HEK293 (cell line): ENCODE results near the gene MCHR1.

Experiments
- IKZF3 ChIP-seq: fragments of 450-650 bp; IDR thresholded peaks from 2 replicates; pipeline ENCODE4 v1.5.0; 2018; ENCODE audit warnings: missing biosample characterization, mild to moderate bottlenecking, missing genetic modification characterization, moderate library complexity
- KLF1 ChIP-seq: fragments of 450-650 bp; formaldehyde crosslinking; IDR thresholded peaks from 2 replicates; pipeline ENCODE4 v1.5.1; 2016; ENCODE audit warnings: missing biosample characterization, missing genetic modification characterization
- REST ChIP-seq: fragments of 450-650 bp; formaldehyde crosslinking; IDR thresholded peaks from 2 replicates; pipeline ENCODE4 v1.5.1; 2016; ENCODE audit warnings: missing biosample characterization, missing genetic modification characterization
- SALL2 ChIP-seq: fragments of 450-650 bp; formaldehyde crosslinking; IDR thresholded peaks from 2 replicates; pipeline ENCODE4 v1.5.0; 2017; ENCODE audit warnings: missing biosample characterization, mild to moderate bottlenecking, missing genetic modification characterization, borderline replicate concordance
- SP3 ChIP-seq: fragments of 450-650 bp; formaldehyde crosslinking; IDR thresholded peaks from 2 replicates; pipeline ENCODE4 v1.5.1; 2016; ENCODE audit warnings: missing biosample characterization, missing genetic modification characterization
- YY2 ChIP-seq: fragments of 450-650 bp; formaldehyde crosslinking; IDR thresholded peaks from 2 replicates; pipeline ENCODE4 v1.5.1; 2016; ENCODE audit warnings: missing biosample characterization, missing genetic modification characterization
- ZIC2 ChIP-seq: fragments of 450-650 bp; formaldehyde crosslinking; IDR thresholded peaks from 2 replicates; pipeline ENCODE4 v1.5.1; 2016; ENCODE audit warnings: missing biosample characterization, missing genetic modification characterization
- ZNF114 ChIP-seq: fragments of 450-650 bp; formaldehyde crosslinking; IDR thresholded peaks from 2 replicates; pipeline ENCODE4 v1.5.0; 2017; ENCODE audit warnings: missing biosample characterization, missing genetic modification characterization
- ZNF140 ChIP-seq: fragments of 450-650 bp; formaldehyde crosslinking; IDR thresholded peaks from 2 replicates; pipeline ENCODE4 v1.5.1; 2016; ENCODE audit warnings: missing biosample characterization, missing genetic modification characterization
- ZNF146 ChIP-seq: fragments of 450-650 bp; formaldehyde crosslinking; IDR thresholded peaks from 2 replicates; pipeline ENCODE4 v1.5.1; 2016; ENCODE audit warnings: missing biosample characterization, missing genetic modification characterization
- ZNF174 ChIP-seq: fragments of 450-650 bp; formaldehyde crosslinking; IDR thresholded peaks from 2 replicates; pipeline ENCODE4 v1.5.0; 2017; ENCODE audit warnings: missing biosample characterization, mild to moderate bottlenecking, missing genetic modification characterization
- ZNF184 ChIP-seq: fragments of 450-650 bp; IDR thresholded peaks from 2 replicates; pipeline ENCODE4 v1.5.1; 2018; ENCODE audit warnings: missing biosample characterization, mild to moderate bottlenecking, missing genetic modification characterization
- ZNF239 ChIP-seq: fragments of 450-650 bp; formaldehyde crosslinking; IDR thresholded peaks from 2 replicates; pipeline ENCODE4 v1.5.1; 2016; ENCODE audit warnings: missing biosample characterization, missing genetic modification characterization
- ZNF292 ChIP-seq: fragments of 450-650 bp; formaldehyde crosslinking; IDR thresholded peaks from 2 replicates; pipeline ENCODE4 v1.5.1; 2016; ENCODE audit warnings: low read depth, missing biosample characterization, missing genetic modification characterization, borderline replicate concordance
- ZNF302 ChIP-seq: fragments of 450-650 bp; formaldehyde crosslinking; IDR thresholded peaks from 2 replicates; pipeline ENCODE4 v1.5.1; 2016; ENCODE audit warnings: missing biosample characterization, missing genetic modification characterization, low read depth
- ZNF341 ChIP-seq: fragments of 450-650 bp; formaldehyde crosslinking; IDR thresholded peaks from 2 replicates; pipeline ENCODE4; 2016; ENCODE audit warnings: low read depth, missing biosample characterization, missing genetic modification characterization
- ZNF366 ChIP-seq: fragments of 450-650 bp; formaldehyde crosslinking; conservative IDR thresholded peaks from 2 replicates; pipeline ENCODE4 v1.5.1; 2016; ENCODE audit warnings: missing biosample characterization, missing genetic modification characterization
- ZNF391 ChIP-seq: fragments of 450-650 bp; formaldehyde crosslinking; IDR thresholded peaks from 2 replicates; pipeline ENCODE4 v1.5.1; 2016; ENCODE audit warnings: low read depth, missing biosample characterization, missing genetic modification characterization, borderline replicate concordance
- ZNF404 ChIP-seq: fragments of 450-650 bp; formaldehyde crosslinking; IDR thresholded peaks from 2 replicates; pipeline ENCODE4 v1.5.1; 2017; ENCODE audit warnings: missing biosample characterization, missing genetic modification characterization
- ZNF510 ChIP-seq: fragments of 450-650 bp; formaldehyde crosslinking; IDR thresholded peaks from 2 replicates; pipeline ENCODE4 v1.5.1; 2018; ENCODE audit warnings: mild to moderate bottlenecking, missing genetic modification characterization, missing biosample characterization; ENCODE audit not compliant: insufficient replicate concordance
- ZNF514 ChIP-seq: fragments of 450-650 bp; formaldehyde crosslinking; IDR thresholded peaks from 2 replicates; pipeline ENCODE4 v1.5.1; 2016; ENCODE audit warnings: missing biosample characterization, missing genetic modification characterization
- ZNF529 ChIP-seq: fragments of 450-650 bp; formaldehyde crosslinking; IDR thresholded peaks from 2 replicates; pipeline ENCODE4 v1.5.1; 2017; ENCODE audit warnings: missing genetic modification characterization, missing biosample characterization; ENCODE audit not compliant: insufficient replicate concordance
- ZNF544 ChIP-seq: fragments of 450-650 bp; formaldehyde crosslinking; IDR thresholded peaks from 2 replicates; pipeline ENCODE4 v1.5.0; 2017; ENCODE audit warnings: missing biosample characterization, missing genetic modification characterization
- ZNF600 ChIP-seq: fragments of 450-650 bp; formaldehyde crosslinking; IDR thresholded peaks from 2 replicates; pipeline ENCODE4 v1.5.1; 2016; ENCODE audit warnings: missing biosample characterization, missing genetic modification characterization
- ZNF623 ChIP-seq: fragments of 450-650 bp; formaldehyde crosslinking; IDR thresholded peaks from 2 replicates; pipeline ENCODE4 v1.5.1; 2016; ENCODE audit warnings: missing biosample characterization, missing genetic modification characterization
- ZNF624 ChIP-seq: fragments of 450-650 bp; formaldehyde crosslinking; IDR thresholded peaks from 2 replicates; pipeline ENCODE4 v1.5.1; 2017; ENCODE audit warnings: missing biosample characterization, missing genetic modification characterization
- ZNF629 ChIP-seq: fragments of 450-650 bp; formaldehyde crosslinking; IDR thresholded peaks from 2 replicates; pipeline ENCODE4 v1.5.1; 2017; ENCODE audit warnings: missing biosample characterization, missing genetic modification characterization
- ZNF658 ChIP-seq: fragments of 450-650 bp; formaldehyde crosslinking; IDR thresholded peaks from 2 replicates; pipeline ENCODE4; 2016; ENCODE audit warnings: missing biosample characterization, missing genetic modification characterization
- ZNF670 ChIP-seq: fragments of 450-650 bp; formaldehyde crosslinking; IDR thresholded peaks from 2 replicates; pipeline ENCODE4 v1.5.1; 2016; ENCODE audit warnings: missing biosample characterization, missing genetic modification characterization, low read depth
- ZNF701 ChIP-seq: fragments of 450-650 bp; formaldehyde crosslinking; IDR thresholded peaks from 2 replicates; pipeline ENCODE4 v1.5.1; 2016; ENCODE audit warnings: missing biosample characterization, missing genetic modification characterization
- ZNF776 ChIP-seq: fragments of 450-650 bp; formaldehyde crosslinking; IDR thresholded peaks from 2 replicates; pipeline ENCODE4 v1.5.0; 2017; ENCODE audit warnings: missing biosample characterization, missing genetic modification characterization, borderline replicate concordance
- ZSCAN16 ChIP-seq: fragments of 450-650 bp; formaldehyde crosslinking; IDR thresholded peaks from 2 replicates; pipeline ENCODE4 v1.5.1; 2016; ENCODE audit warnings: missing biosample characterization, missing genetic modification characterization
- TF ChIP-seq, protein P1 (sequence below): sonication (generic); formaldehyde crosslinking; IDR thresholded peaks from 2 replicates; pipeline ENCODE4 v1.8.1; 2022; ENCODE audit warnings: mild to moderate bottlenecking, moderate library complexity, missing genetic modification reagents
- TF ChIP-seq, protein P2 (sequence below): fragments of 450-650 bp; formaldehyde crosslinking; IDR thresholded peaks from 2 replicates; pipeline ENCODE4 v1.5.1; 2016; ENCODE audit warnings: missing biosample characterization, missing genetic modification characterization
- TF ChIP-seq, protein P3 (sequence below): fragments of 450-650 bp; formaldehyde crosslinking; IDR thresholded peaks from 2 replicates; pipeline ENCODE4 v1.5.1; 2016; ENCODE audit warnings: missing biosample characterization, missing genetic modification characterization, low read depth

Gene MCHR1

DNA sequence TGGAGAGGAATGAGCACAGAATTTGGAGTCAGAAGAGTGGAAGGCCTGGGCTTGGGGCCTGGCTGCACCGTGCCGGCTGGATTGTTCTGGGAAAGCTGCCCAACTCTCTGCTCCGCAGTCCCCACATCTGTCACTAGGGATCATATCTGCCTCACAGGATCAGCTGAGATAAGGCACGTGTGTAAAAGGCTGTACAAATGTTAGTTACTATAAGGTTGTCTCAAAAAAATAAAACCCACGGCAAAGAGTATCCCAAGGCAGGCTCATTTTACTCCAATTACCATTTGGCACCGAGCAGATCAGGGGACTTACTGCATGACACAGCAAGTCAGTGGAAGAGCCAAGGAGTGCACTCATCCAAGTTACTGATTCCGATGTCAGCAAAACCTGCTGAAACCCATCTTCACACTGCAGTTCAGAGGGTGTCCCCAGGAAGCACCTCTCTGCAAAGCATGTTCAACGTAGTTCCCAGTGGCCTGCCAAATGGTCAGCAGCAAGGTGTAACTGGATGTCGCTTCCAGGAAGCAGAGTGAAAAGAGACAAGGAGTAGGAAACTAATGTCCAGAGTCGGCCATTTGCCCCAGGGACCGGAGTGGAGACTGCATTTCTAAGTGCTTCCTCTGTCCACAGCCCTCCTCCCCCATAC is 24.6 kb upstream of the MCHR1 start (continued):
- no peak for TF ChIP-seq SALL2 (tag by site-specific recombination)
- TF ChIP-seq ZNF623 (tag by site-specific recombination): no peak
- no peak for TF ChIP-seq ZNF514 (tag by site-specific recombination)
- TF ChIP-seq YY2 (tag by site-specific recombination): no peak
- TF ChIP-seq ZNF140 (tag by site-specific recombination): no peak
- peak; percentile 61 for TF ChIP-seq ZNF629
- peak; percentile 54; the same call in 1 of the 2 replicates for TF ChIP-seq ZNF600
- TF ChIP-seq ZSCAN16 (tag by site-specific recombination): no peak
- TF ChIP-seq ZNF341: peak; percentile 90
- TF ChIP-seq ZNF404: no peak
- no peak for TF ChIP-seq ZNF776 (tag by site-specific recombination)
- no peak for TF ChIP-seq KLF1 (tag by site-specific recombination)
- no peak for TF ChIP-seq ZNF114 (tag by site-specific recombination)
- no peak for TF ChIP-seq SP3 (tag by site-specific recombination)
- no peak for TF ChIP-seq ZNF544 (tag by site-specific recombination)
- no peak for TF ChIP-seq ZNF701
- no peak for TF ChIP-seq ZNF184 (tag by site-specific recombination)
- TF ChIP-seq ZNF529: no peak
- no peak for TF ChIP-seq ZNF510 (tag by site-specific recombination)
- TF ChIP-seq ZNF391 (tag by site-specific recombination): no peak
- TF ChIP-seq IKZF3: peak; percentile 9; the same call in 1 of the 2 replicates
- no peak for TF ChIP-seq ZNF658 (tag by site-specific recombination)
- no peak for TF ChIP-seq ZNF239
- TF ChIP-seq ZNF146 (tag by site-specific recombination): no peak
- TF ChIP-seq REST: no peak
- no peak for TF ChIP-seq ZNF624 (tag by site-specific recombination)
- no peak for TF ChIP-seq ZNF174 (tag by site-specific recombination)
- no peak for TF ChIP-seq ZIC2
- no peak for TF ChIP-seq ZNF292 (tag by site-specific recombination)
- TF ChIP-seq, protein P1, sequence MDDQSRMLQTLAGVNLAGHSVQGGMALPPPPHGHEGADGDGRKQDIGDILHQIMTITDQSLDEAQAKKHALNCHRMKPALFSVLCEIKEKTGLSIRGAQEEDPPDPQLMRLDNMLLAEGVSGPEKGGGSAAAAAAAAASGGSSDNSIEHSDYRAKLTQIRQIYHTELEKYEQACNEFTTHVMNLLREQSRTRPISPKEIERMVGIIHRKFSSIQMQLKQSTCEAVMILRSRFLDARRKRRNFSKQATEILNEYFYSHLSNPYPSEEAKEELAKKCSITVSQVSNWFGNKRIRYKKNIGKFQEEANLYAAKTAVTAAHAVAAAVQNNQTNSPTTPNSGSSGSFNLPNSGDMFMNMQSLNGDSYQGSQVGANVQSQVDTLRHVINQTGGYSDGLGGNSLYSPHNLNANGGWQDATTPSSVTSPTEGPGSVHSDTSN (CRISPR knock-in tag): no peak
- TF ChIP-seq, protein P2, sequence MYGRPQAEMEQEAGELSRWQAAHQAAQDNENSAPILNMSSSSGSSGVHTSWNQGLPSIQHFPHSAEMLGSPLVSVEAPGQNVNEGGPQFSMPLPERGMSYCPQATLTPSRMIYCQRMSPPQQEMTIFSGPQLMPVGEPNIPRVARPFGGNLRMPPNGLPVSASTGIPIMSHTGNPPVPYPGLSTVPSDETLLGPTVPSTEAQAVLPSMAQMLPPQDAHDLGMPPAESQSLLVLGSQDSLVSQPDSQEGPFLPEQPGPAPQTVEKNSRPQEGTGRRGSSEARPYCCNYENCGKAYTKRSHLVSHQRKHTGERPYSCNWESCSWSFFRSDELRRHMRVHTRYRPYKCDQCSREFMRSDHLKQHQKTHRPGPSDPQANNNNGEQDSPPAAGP (tag by site-specific recombination): no peak
- TF ChIP-seq ZNF366: no peak
- no peak for TF ChIP-seq ZNF670 (tag by site-specific recombination)
- TF ChIP-seq, protein P3, sequence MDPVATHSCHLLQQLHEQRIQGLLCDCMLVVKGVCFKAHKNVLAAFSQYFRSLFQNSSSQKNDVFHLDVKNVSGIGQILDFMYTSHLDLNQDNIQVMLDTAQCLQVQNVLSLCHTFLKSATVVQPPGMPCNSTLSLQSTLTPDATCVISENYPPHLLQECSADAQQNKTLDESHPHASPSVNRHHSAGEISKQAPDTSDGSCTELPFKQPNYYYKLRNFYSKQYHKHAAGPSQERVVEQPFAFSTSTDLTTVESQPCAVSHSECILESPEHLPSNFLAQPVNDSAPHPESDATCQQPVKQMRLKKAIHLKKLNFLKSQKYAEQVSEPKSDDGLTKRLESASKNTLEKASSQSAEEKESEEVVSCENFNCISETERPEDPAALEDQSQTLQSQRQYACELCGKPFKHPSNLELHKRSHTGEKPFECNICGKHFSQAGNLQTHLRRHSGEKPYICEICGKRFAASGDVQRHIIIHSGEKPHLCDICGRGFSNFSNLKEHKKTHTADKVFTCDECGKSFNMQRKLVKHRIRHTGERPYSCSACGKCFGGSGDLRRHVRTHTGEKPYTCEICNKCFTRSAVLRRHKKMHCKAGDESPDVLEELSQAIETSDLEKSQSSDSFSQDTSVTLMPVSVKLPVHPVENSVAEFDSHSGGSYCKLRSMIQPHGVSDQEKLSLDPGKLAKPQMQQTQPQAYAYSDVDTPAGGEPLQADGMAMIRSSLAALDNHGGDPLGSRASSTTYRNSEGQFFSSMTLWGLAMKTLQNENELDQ (tag by site-specific recombination): no peak
- no peak for TF ChIP-seq ZNF302 (tag by site-specific recombination)
